Prostate gland (tissue), 2 donors: ENCODE data around the gene TUSC2.

Experiments
- CTCF ChIP-seq, 4 experiments: fragments of 200-600 bp in 2 of 4; fragments of 450-650 bp in 2 of 4; sonication (generic) in 2 of 4; IDR thresholded peaks; 1 replicate in 3 of 4; 2 replicates in 1 of 4; pipeline ENCODE4 v1.5.1; 2016 to 2019; ENCODE audit warnings: antibody characterized with exemption in 4 of 4, mild to moderate bottlenecking in 2 of 4, moderate library complexity in 2 of 4
- POLR2AphosphoS5 ChIP-seq: sonication (generic); formaldehyde crosslinking; IDR thresholded peaks from one replicate; pipeline ENCODE4 v1.6.1; 2017; ENCODE audit warnings: antibody characterized with exemption

- TF ChIP-seq CTCF (IDR thresholded peaks at IDR 0.05) (no peak), POLR2AphosphoS5 (peak; percentile 27)
Measured at GRCh38 chr3:50345586-50346234, 17.7 kb upstream of the TUSC2 start, which contains the start of gene ZMYND10.
